Measurements from ENCODE around the gene ATP1B2. TPM values are rescaled to one million over a fixed set of nuclear protein-coding genes. Genes with fewer than 3 reads are reported as not detected.

Gene ATP1B2
- total RNA-seq, 1 donor from 2014 or later: 1.6 TPM

DNA sequence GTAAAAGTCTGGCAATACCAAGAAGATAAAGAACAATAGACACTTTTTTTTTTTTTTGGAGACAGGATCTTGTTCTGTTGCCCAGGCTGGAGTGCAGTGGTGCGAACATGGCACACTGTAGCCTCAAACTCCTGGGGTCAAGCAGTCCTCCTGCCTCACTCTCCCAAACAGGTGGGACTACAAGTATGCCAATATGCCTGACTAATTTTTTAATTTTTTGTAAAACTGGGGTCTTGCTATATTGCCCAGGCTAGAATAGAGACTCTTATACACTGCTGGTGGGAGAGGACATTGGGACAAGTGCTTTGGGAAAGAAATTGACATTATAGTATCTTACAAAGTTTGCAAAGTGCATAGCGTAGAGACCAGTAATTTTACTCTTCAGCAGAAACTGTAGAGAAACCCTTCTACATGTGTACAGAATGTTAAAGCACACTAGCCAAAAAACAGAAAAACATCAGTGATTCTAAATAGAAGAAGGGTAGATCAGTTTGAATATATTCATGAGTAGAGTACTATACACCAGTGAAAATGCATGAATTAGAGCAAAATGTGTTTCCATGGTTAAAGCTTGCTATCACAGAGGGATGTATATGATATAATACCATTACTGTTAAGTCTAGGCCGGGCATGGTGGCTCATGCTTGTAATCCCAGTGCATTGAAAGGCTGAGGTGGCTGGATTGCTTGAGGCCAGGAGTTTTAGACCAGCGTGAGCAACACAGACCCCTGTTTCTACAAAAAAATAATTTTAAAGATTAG, 47.3 kb downstream of the ATP1B2 start:
- Histone ChIP-seq H3K27me3 (ENCODE audit: control insufficient read depth in 3 of 3, insufficient read depth in 3 of 3, low read length in 3 of 3) (peaks cover 6 to 7% (median 7%) of the 10 kb centered on the region in 3 donors), H3K9ac (ENCODE audit: low read depth in 1 of 3, low read length in 3 of 3) (no peak overlapping the region), H3K36me3 (ENCODE audit: control insufficient read depth in 3 of 3, insufficient read depth in 3 of 3, low read length in 3 of 3) (peaks cover 17 to 20% (median 17%) of the 10 kb centered on the region in 3 donors), H3K9me3 (ENCODE audit: control insufficient read depth in 3 of 3, low read length in 3 of 3) (no peaks in the 10 kb centered on the region), H3K4me1 (ENCODE audit: control insufficient read depth in 3 of 3, insufficient read depth in 3 of 3, low read length in 3 of 3) (no peaks in the 10 kb centered on the region), H3K27ac (ENCODE audit: low read depth, low read length) (no peak overlapping the region), H3K4me3 (ENCODE audit: low read length in 3 of 3) (no peak overlapping the region)

GRCh38 chr17:7700510-7700909, 49.8 kb downstream of the ATP1B2 start:
- Histone ChIP-seq H3K9ac (ENCODE audit: low read depth in 1 of 3, low read length in 3 of 3) (no peak overlapping the region), H3K4me1 (ENCODE audit: control insufficient read depth in 3 of 3, insufficient read depth in 3 of 3, low read length in 3 of 3) (peaks cover 0 to 4% (median 0%) of the 10 kb centered on the region in 3 donors), H3K4me3 (ENCODE audit: low read length in 3 of 3) (no peak overlapping the region), H3K9me3 (ENCODE audit: control insufficient read depth in 3 of 3, low read length in 3 of 3) (no peaks in the 10 kb centered on the region), H3K36me3 (ENCODE audit: control insufficient read depth in 3 of 3, insufficient read depth in 3 of 3, low read length in 3 of 3) (peaks cover 15 to 19% (median 17%) of the 10 kb centered on the region in 3 donors), H3K27me3 (ENCODE audit: control insufficient read depth in 3 of 3, insufficient read depth in 3 of 3, low read length in 3 of 3) (peaks cover 24 to 30% (median 26%) of the 10 kb centered on the region in 3 donors), H3K27ac (ENCODE audit: low read depth, low read length) (no peak overlapping the region)

GRCh38 chr17:7701681-7702080, 51.0 kb downstream of the ATP1B2 start:
- Histone ChIP-seq H3K9ac (ENCODE audit: low read depth in 1 of 3, low read length in 3 of 3) (no peak overlapping the region), H3K27ac (ENCODE audit: low read depth, low read length) (no peak overlapping the region), H3K9me3 (ENCODE audit: control insufficient read depth in 3 of 3, low read length in 3 of 3) (no peaks in the 10 kb centered on the region), H3K4me3 (ENCODE audit: low read length in 3 of 3) (no peak overlapping the region), H3K36me3 (ENCODE audit: control insufficient read depth in 3 of 3, insufficient read depth in 3 of 3, low read length in 3 of 3) (peaks cover 11 to 19% (median 14%) of the 10 kb centered on the region in 3 donors), H3K27me3 (ENCODE audit: control insufficient read depth in 3 of 3, insufficient read depth in 3 of 3, low read length in 3 of 3) (peaks cover 36 to 42% (median 38%) of the 10 kb centered on the region in 3 donors), H3K4me1 (ENCODE audit: control insufficient read depth in 3 of 3, insufficient read depth in 3 of 3, low read length in 3 of 3) (peaks cover 0 to 4% (median 0%) of the 10 kb centered on the region in 3 donors)

GRCh38 chr17:7702776-7703175, 52.0 kb downstream of the ATP1B2 start:
- Histone ChIP-seq H3K9me3 (ENCODE audit: control insufficient read depth in 3 of 3, low read length in 3 of 3) (no peaks in the 10 kb centered on the region), H3K9ac (ENCODE audit: low read depth in 1 of 3, low read length in 3 of 3) (no peak overlapping the region), H3K27me3 (ENCODE audit: control insufficient read depth in 3 of 3, insufficient read depth in 3 of 3, low read length in 3 of 3) (peaks cover 46 to 51% (median 49%) of the 10 kb centered on the region in 3 donors), H3K27ac (ENCODE audit: low read depth, low read length) (no peak overlapping the region), H3K4me3 (ENCODE audit: low read length in 3 of 3) (no peak overlapping the region), H3K36me3 (ENCODE audit: control insufficient read depth in 3 of 3, insufficient read depth in 3 of 3, low read length in 3 of 3) (peaks cover 11 to 19% (median 14%) of the 10 kb centered on the region in 3 donors), H3K4me1 (ENCODE audit: control insufficient read depth in 3 of 3, insufficient read depth in 3 of 3, low read length in 3 of 3) (peaks cover 0 to 4% (median 0%) of the 10 kb centered on the region in 3 donors)

- Histone ChIP-seq H3K27me3 (ENCODE audit: control insufficient read depth in 3 of 3, insufficient read depth in 3 of 3, low read length in 3 of 3) (peaks cover 53 to 57% (median 55%) of the 10 kb centered on the region in 3 donors), H3K27ac (ENCODE audit: low read depth, low read length) (no peak overlapping the region), H3K9ac (ENCODE audit: low read depth in 1 of 3, low read length in 3 of 3) (no peak overlapping the region), H3K9me3 (ENCODE audit: control insufficient read depth in 3 of 3, low read length in 3 of 3) (no peaks in the 10 kb centered on the region), H3K4me3 (ENCODE audit: low read length in 3 of 3) (no peak overlapping the region), H3K36me3 (ENCODE audit: control insufficient read depth in 3 of 3, insufficient read depth in 3 of 3, low read length in 3 of 3) (peaks cover 11 to 19% (median 14%) of the 10 kb centered on the region in 3 donors), H3K4me1 (ENCODE audit: control insufficient read depth in 3 of 3, insufficient read depth in 3 of 3, low read length in 3 of 3) (peaks cover 0 to 4% (median 0%) of the 10 kb centered on the region in 3 donors)
These were observed 53.1 kb downstream of the ATP1B2 start for GRCh38 chr17:7703584-7704479.

DNA sequence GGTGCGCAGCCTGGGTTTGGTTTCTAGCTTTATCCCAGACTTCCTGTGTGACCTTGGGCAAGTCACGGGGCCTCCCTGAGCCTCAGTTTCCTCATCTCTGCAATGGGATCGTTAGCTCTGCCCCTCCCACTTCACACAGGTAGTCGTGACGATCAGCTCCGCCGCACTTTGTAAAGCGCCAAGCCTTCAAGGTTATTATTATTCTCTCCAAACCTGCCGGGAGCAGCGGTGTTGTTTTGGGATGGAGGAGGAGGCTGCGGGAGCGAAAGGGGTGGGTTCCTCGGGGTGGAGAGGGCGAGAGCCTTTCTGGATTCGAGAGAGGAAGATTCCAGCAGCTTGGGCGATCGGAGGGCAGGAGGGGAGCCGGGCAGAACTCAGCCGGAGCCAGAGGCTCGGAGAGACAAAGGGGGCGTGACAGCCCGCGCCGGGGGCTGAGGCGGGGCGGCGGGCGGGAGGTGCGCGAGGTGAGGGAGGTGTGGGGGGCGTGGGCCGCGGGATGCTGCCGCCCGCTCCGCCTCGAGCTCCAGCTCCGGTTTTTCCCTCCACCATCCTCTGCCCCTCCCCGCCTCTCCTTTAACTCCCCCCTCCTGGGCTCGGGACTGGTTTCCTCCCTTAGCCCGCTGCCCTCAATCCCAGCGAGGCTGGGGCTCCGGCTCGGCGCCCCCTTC, 54.0 kb downstream of the ATP1B2 start, which contains the start of gene EFNB3:
TSS of gene EFNB3 (plus strand) at position 602 of the 668 bp plus-strand sequence. CDS start 397 bp downstream, outside the sequence.
- H3K27me3 ChIP-seq (ENCODE audit: control insufficient read depth in 3 of 3, insufficient read depth in 3 of 3, low read length in 3 of 3): peaks cover 53 to 57% (median 55%) of the 10 kb centered on the region in 3 donors
- H3K4me1 ChIP-seq (ENCODE audit: control insufficient read depth in 3 of 3, insufficient read depth in 3 of 3, low read length in 3 of 3): peaks cover 0 to 4% (median 0%) of the 10 kb centered on the region in 3 donors
- H3K27ac ChIP-seq (ENCODE audit: low read depth, low read length): no peak within 1 kb of the TSS
- peaks cover 11 to 19% (median 14%) of the 10 kb centered on the region in 3 donors for H3K36me3 ChIP-seq (ENCODE audit: control insufficient read depth in 3 of 3, insufficient read depth in 3 of 3, low read length in 3 of 3)
- H3K9ac ChIP-seq (ENCODE audit: low read depth in 1 of 3, low read length in 3 of 3): no peak within 1 kb of the TSS
- H3K4me3 ChIP-seq (ENCODE audit: low read length in 3 of 3): no peak within 1 kb of the TSS
- H3K9me3 ChIP-seq (ENCODE audit: control insufficient read depth in 3 of 3, low read length in 3 of 3): no peaks in the 10 kb centered on the region

DNA sequence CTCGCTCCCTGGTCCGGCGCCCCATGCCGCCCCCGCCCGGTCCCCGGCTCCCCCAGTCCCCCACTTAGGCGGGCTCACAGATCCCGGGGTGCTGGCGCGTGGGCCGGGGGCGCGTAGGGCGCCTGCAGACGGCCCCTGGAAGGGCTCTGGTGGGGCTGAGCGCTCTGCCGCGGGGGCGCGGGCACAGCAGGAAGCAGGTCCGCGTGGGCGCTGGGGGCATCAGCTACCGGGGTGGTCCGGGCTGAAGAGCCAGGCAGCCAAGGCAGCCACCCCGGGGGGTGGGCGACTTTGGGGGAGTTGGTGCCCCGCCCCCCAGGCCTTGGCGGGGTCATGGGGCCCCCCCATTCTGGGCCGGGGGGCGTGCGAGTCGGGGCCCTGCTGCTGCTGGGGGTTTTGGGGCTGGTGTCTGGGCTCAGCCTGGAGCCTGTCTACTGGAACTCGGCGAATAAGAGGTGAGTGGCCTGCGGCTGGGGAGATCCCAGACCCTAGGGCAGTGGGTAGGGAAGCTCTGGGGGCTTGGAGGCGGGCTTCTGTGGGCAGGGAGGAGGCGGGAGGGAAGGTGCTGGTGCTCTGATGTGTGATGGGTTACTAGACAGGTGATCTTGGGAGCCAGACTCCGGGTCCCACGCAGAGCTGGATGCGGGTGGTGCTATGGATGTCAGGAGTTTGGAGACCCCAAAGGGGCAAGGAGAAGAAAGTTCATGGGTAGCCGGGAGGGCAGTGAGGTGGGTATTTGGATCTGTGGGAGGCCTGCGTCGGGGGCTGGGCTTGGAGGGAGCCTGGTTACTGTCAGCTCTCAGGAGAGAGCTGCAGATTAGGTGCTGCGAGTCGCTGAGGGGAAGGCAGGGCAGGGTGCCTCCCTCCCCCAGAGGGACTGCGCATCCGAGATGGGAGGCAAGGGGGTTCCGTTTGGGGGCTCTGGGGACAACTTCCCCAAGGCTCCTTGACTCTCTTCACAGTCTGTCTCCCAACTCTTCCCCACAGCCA, 54.8 kb downstream of the ATP1B2 start:
- Histone ChIP-seq H3K27ac (ENCODE audit: low read depth, low read length) (no peak overlapping the region), H3K4me3 (ENCODE audit: low read length in 3 of 3) (no peak overlapping the region), H3K36me3 (ENCODE audit: control insufficient read depth in 3 of 3, insufficient read depth in 3 of 3, low read length in 3 of 3) (peaks cover 11 to 19% (median 13%) of the 10 kb centered on the region in 3 donors), H3K27me3 (ENCODE audit: control insufficient read depth in 3 of 3, insufficient read depth in 3 of 3, low read length in 3 of 3) (peaks cover 55 to 65% (median 61%) of the 10 kb centered on the region in 3 donors), H3K9me3 (ENCODE audit: control insufficient read depth in 3 of 3, low read length in 3 of 3) (no peaks in the 10 kb centered on the region), H3K4me1 (ENCODE audit: control insufficient read depth in 3 of 3, insufficient read depth in 3 of 3, low read length in 3 of 3) (peaks cover 0 to 4% (median 0%) of the 10 kb centered on the region in 3 donors), H3K9ac (ENCODE audit: low read depth in 1 of 3, low read length in 3 of 3) (no peak overlapping the region)

DNA sequence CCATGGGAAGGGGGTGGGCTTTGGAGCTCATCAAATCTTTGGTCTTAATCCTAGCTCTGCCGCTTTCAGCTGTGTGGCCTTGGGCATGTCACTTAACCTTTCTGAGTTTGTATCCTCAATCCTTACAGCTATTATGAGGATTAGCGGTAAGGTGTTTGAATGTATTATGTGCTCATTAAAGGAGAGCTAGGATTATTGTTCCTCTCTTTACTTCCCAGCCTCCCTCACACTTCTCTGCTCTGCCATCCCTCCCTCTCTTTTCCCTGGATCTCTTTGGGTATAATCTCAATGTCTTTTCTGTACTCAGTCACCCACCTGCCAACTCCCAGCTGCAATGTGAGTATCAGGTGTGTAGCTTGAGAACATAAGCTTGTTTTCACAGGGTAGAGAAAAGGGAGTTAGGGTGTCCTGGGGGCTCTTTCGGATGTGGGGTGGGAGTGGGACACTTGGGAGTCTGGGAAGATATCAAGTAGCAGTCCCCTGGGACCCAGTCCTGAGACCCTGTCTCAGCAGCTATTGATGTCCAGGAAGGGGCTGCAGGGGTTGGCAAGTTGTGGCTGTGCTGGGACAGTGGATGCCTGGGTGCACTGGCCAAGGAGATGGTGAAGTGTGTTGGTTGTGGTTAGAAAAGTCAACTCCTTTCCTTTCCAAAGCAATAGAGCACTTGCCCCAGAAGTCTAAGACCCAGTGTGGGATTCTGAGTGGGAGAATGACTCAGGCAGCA, 56.1 kb downstream of the ATP1B2 start:
- Histone ChIP-seq H3K27ac (ENCODE audit: low read depth, low read length) (no peak overlapping the region), H3K9me3 (ENCODE audit: control insufficient read depth in 3 of 3, low read length in 3 of 3) (no peaks in the 10 kb centered on the region), H3K27me3 (ENCODE audit: control insufficient read depth in 3 of 3, insufficient read depth in 3 of 3, low read length in 3 of 3) (peaks cover 67 to 77% (median 71%) of the 10 kb centered on the region in 3 donors), H3K36me3 (ENCODE audit: control insufficient read depth in 3 of 3, insufficient read depth in 3 of 3, low read length in 3 of 3) (peaks cover 5 to 13% (median 6%) of the 10 kb centered on the region in 3 donors), H3K4me1 (ENCODE audit: control insufficient read depth in 3 of 3, insufficient read depth in 3 of 3, low read length in 3 of 3) (peaks cover 0 to 4% (median 0%) of the 10 kb centered on the region in 3 donors), H3K9ac (ENCODE audit: low read depth in 1 of 3, low read length in 3 of 3) (no peak overlapping the region), H3K4me3 (ENCODE audit: low read length in 3 of 3) (no peak overlapping the region)
